GM12892 (cell line): ENCODE data around the gene TTC28.

Experiments used
- POLR2A ChIP-seq: IDR thresholded peaks from 2 replicates; pipeline ENCODE4 v1.6.1; 2011; ENCODE audit warnings: low read depth, low read length, control low read depth
- POLR2AphosphoS5 ChIP-seq: IDR thresholded peaks from 2 replicates; pipeline ENCODE4 v1.6.1; 2011; ENCODE audit warnings: low read depth, low read length, control low read depth
- TAF1 ChIP-seq: IDR thresholded peaks from 2 replicates; pipeline ENCODE4 v1.6.1; 2011; ENCODE audit warnings: low read depth, mild to moderate bottlenecking, control low read depth, low read length, borderline replicate concordance

- TF ChIP-seq TAF1 (no peak), POLR2A (no peak), POLR2AphosphoS5 (no peak)
Measured at GRCh38 chr22:28402539-28402938, 277.1 kb downstream of the TTC28 start.
